ENCODE results near the gene PTH1R.

The PTH1R gene

DNA sequence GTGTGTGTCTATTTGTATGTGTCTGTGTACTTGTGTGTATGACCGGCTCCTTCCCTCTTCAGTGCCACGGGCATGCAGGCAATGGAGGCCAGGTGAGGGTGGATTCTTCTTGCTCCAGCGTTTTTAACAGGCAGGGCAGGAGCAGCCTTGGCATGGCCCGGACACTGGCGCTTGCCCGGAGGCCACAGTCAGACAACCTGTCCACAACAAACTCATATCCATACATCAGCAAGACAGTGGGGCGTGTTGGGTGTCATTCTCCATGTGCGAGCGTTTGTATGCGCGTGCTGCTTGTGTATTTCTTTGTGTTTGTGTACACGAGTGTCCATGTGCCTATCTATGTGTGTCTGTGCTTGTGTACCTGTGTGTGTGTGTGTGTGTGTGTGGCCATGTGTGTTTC lies 29.8 kb downstream of the PTH1R start:
- Histone ChIP-seq H3F3A (ENCODE audit: control insufficient read depth, insufficient read depth) (no peaks in the 10 kb centered on the region), H3K9me3 (ENCODE audit: control insufficient read depth, insufficient read depth, low read length) (no peaks in the 10 kb centered on the region), H3K4me1 (ENCODE audit: control insufficient read depth, low read length) (peaks cover 9% of the 10 kb centered on the region), H3K9me2 (replicated peaks; ENCODE audit: control insufficient read depth, low read length) (no peaks in the 10 kb centered on the region), H3K27ac (ENCODE audit: low read depth, low read length) (no peak overlapping the region), H3K36me3 (ENCODE audit: control insufficient read depth, low read length) (no peaks in the 10 kb centered on the region), H3K27me3 (ENCODE audit: control insufficient read depth, low read length) (no peaks in the 10 kb centered on the region), H3K4me2 (ENCODE audit: low read length) (no peak overlapping the region), H3K4me3 (ENCODE audit: low read length) (no peak overlapping the region), H3K79me2 (ENCODE audit: control insufficient read depth, low read length) (no peaks in the 10 kb centered on the region), H4K20me1 (ENCODE audit: control insufficient read depth, insufficient read depth, low read depth, low read length) (no peaks in the 10 kb centered on the region)
- TF ChIP-seq, protein P1, sequence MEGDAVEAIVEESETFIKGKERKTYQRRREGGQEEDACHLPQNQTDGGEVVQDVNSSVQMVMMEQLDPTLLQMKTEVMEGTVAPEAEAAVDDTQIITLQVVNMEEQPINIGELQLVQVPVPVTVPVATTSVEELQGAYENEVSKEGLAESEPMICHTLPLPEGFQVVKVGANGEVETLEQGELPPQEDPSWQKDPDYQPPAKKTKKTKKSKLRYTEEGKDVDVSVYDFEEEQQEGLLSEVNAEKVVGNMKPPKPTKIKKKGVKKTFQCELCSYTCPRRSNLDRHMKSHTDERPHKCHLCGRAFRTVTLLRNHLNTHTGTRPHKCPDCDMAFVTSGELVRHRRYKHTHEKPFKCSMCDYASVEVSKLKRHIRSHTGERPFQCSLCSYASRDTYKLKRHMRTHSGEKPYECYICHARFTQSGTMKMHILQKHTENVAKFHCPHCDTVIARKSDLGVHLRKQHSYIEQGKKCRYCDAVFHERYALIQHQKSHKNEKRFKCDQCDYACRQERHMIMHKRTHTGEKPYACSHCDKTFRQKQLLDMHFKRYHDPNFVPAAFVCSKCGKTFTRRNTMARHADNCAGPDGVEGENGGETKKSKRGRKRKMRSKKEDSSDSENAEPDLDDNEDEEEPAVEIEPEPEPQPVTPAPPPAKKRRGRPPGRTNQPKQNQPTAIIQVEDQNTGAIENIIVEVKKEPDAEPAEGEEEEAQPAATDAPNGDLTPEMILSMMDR (IDR thresholded peaks at IDR 0.05; ENCODE audit: low read depth, low read length, poor library complexity, severe bottlenecking) = no peak
- no peak for TF ChIP-seq EZH2phosphoT487 (IDR thresholded peaks at IDR 0.05; ENCODE audit: borderline replicate concordance, low read length)

DNA sequence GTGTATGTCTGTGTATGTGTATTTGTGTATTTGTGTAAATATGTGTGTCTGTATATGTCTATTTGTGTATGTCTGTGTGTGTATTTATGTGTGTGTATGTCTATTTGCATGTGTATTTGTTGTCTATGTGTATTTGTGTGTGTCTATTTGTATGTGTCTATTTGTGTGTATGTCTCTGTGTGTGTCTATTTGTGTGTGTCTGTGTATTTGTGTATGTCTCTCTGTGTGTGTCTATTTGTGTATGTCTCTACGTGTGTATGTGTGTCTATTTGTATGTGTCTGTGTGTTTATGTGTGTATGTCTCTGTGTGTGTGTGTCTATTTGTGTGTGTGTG lies 30.4 kb downstream of the PTH1R start:
- Histone ChIP-seq H3K27me3 (ENCODE audit: control insufficient read depth, low read length) (no peaks in the 10 kb centered on the region), H3K9me2 (replicated peaks; ENCODE audit: control insufficient read depth, low read length) (no peaks in the 10 kb centered on the region), H3F3A (ENCODE audit: control insufficient read depth, insufficient read depth) (no peaks in the 10 kb centered on the region), H3K36me3 (ENCODE audit: control insufficient read depth, low read length) (no peaks in the 10 kb centered on the region), H3K27ac (ENCODE audit: low read depth, low read length) (no peak overlapping the region), H3K4me2 (ENCODE audit: low read length) (no peak overlapping the region), H4K20me1 (ENCODE audit: control insufficient read depth, insufficient read depth, low read depth, low read length) (no peaks in the 10 kb centered on the region), H3K9me3 (ENCODE audit: control insufficient read depth, insufficient read depth, low read length) (no peaks in the 10 kb centered on the region), H3K4me3 (ENCODE audit: low read length) (no peak overlapping the region), H3K4me1 (ENCODE audit: control insufficient read depth, low read length) (peaks cover 9% of the 10 kb centered on the region), H3K79me2 (ENCODE audit: control insufficient read depth, low read length) (no peaks in the 10 kb centered on the region)
- TF ChIP-seq, protein P1 (IDR thresholded peaks at IDR 0.05; ENCODE audit: low read depth, low read length, poor library complexity, severe bottlenecking) = no peak

- Histone ChIP-seq H3K79me2 (ENCODE audit: control insufficient read depth, low read length) (no peaks in the 10 kb centered on the region), H3K9me3 (ENCODE audit: control insufficient read depth, insufficient read depth, low read length) (no peaks in the 10 kb centered on the region), H3K4me1 (ENCODE audit: control insufficient read depth, low read length) (peaks cover 9% of the 10 kb centered on the region), H3K9me2 (replicated peaks; ENCODE audit: control insufficient read depth, low read length) (no peaks in the 10 kb centered on the region), H3K4me3 (ENCODE audit: low read length) (no peak overlapping the region), H3K27ac (ENCODE audit: low read depth, low read length) (no peak overlapping the region), H3K4me2 (ENCODE audit: low read length) (no peak overlapping the region), H3K27me3 (ENCODE audit: control insufficient read depth, low read length) (no peaks in the 10 kb centered on the region), H4K20me1 (ENCODE audit: control insufficient read depth, insufficient read depth, low read depth, low read length) (no peaks in the 10 kb centered on the region), H3K36me3 (ENCODE audit: control insufficient read depth, low read length) (no peaks in the 10 kb centered on the region), H3F3A (ENCODE audit: control insufficient read depth, insufficient read depth) (peaks cover 3% of the 10 kb centered on the region; the same call in 1 of the 2 replicates)
- TF ChIP-seq, protein P1 (IDR thresholded peaks at IDR 0.05; ENCODE audit: low read depth, low read length, poor library complexity, severe bottlenecking) = no peak
- no peak for TF ChIP-seq EZH2phosphoT487 (IDR thresholded peaks at IDR 0.05; ENCODE audit: borderline replicate concordance, low read length)
Measured at GRCh38 chr3:46908294-46908985, 30.9 kb downstream of the PTH1R start.
